SK-N-SH (cell line): ENCODE measurements around the gene ZNF613. TPM values are rescaled to one million over a fixed set of nuclear protein-coding genes. Genes with fewer than 3 reads are reported as not detected.
"Not testable (repeated sequence)": the region's sequence is repeated elsewhere in the genome, so short reads cannot be mapped to it uniquely, and the experiment has no call there.

Experiments
- CTCF ChIA-PET: fragments of 300-600, 350-600 bp; formaldehyde crosslinking; extraction: SDS; loops from one replicate; lab custom pipeline; 2021; lab: Yijun Ruan, JAX
- POLR2A ChIA-PET: fragments of 350-600 bp; sonication (Branson Sonifier 250); formaldehyde crosslinking; extraction: SDS; loops from one replicate; lab custom pipeline; 2020; ENCODE audit warnings: antibody characterized with exemption, inconsistent platforms; lab: Yijun Ruan, JAX
- DNase-seq: peaks from one replicate; pipeline ENCODE4 v3.0.0; 2012
- H2AFZ ChIP-seq: fragments of 200-600 bp; sonication (generic); 2 replicates; pipeline ENCODE4 v1.8.1; 2016; ENCODE audit warnings: antibody characterized with exemption, mild to moderate bottlenecking, low read depth
- H3F3A ChIP-seq: fragments of 200-600 bp; sonication (generic); replicated peaks from 2 replicates; pipeline ENCODE3; 2016; ENCODE audit warnings: antibody characterized with exemption, mild to moderate bottlenecking; ENCODE audit not compliant: insufficient read depth
- H3K27ac ChIP-seq, 2 experiments: fragments of 200-500 bp in 1 of 2; fragments of 200-600 bp in 1 of 2; sonication (Bioruptor generic) in 1 of 2; sonication (generic), shearing (Covaris generic) in 1 of 2; 2 replicates each; pipeline versions ENCODE4 v1.5.1 to v1.6.1; 2014 to 2016; ENCODE audit warnings: low read depth in 2 of 2, inconsistent platforms in 1 of 2, low read length in 1 of 2, mild to moderate bottlenecking in 1 of 2, mixed read lengths in 1 of 2
- H3K27me3 ChIP-seq: fragments of 200-600 bp; sonication (generic), shearing (Covaris generic); 2 replicates; pipeline ENCODE4 v1.6.1; 2016; ENCODE audit warnings: mixed run types; ENCODE audit not compliant: insufficient read depth
- H3K36me3 ChIP-seq, 2 experiments: fragments of 200-500 bp in 1 of 2; fragments of 200-600 bp in 1 of 2; sonication (Bioruptor generic) in 1 of 2; sonication (generic) in 1 of 2; replicated peaks in 1 of 2; 2 replicates each; pipeline versions ENCODE3 to v1.5.1; 2014 to 2016; ENCODE audit warnings: low read length in 1 of 2, mild to moderate bottlenecking in 1 of 2; ENCODE audit not compliant: insufficient read depth in 2 of 2, control insufficient read depth in 1 of 2
- H3K4me1 ChIP-seq, 2 experiments: fragments of 200-500 bp in 1 of 2; fragments of 200-600 bp in 1 of 2; sonication (Bioruptor generic) in 1 of 2; sonication (generic), shearing (Covaris generic) in 1 of 2; 2 replicates each; pipeline versions ENCODE4 v1.5.1 to v1.6.1; 2014 to 2016; ENCODE audit warnings: low read depth in 1 of 2, low read length in 1 of 2, mixed run types in 1 of 2; ENCODE audit not compliant: insufficient read depth in 2 of 2, control insufficient read depth in 1 of 2
- H3K4me2 ChIP-seq: fragments of 200-600 bp; sonication (generic), shearing (Covaris generic); 2 replicates; pipeline ENCODE4 v1.6.1; 2017; ENCODE audit warnings: mixed run types
- H3K4me3 ChIP-seq, 2 experiments: fragments of 200-500 bp in 1 of 2; fragments of 200-600 bp in 1 of 2; sonication (Bioruptor generic) in 1 of 2; sonication (generic), shearing (Covaris generic) in 1 of 2; 2 replicates each; pipeline versions ENCODE4 v1.5.1 to v1.8.1; 2014 to 2016; ENCODE audit warnings: low read depth in 2 of 2, inconsistent platforms in 1 of 2, low read length in 1 of 2, mild to moderate bottlenecking in 1 of 2, mixed read lengths in 1 of 2, moderate library complexity in 1 of 2
- H3K79me2 ChIP-seq: fragments of 200-600 bp; sonication (generic); 2 replicates; pipeline ENCODE4 v1.8.1; 2017; ENCODE audit warnings: mild to moderate bottlenecking; ENCODE audit not compliant: insufficient read depth
- H3K9ac ChIP-seq: fragments of 200-600 bp; sonication (generic); 2 replicates; pipeline ENCODE4 v1.6.1; 2017; ENCODE audit warnings: mixed run types
- H3K9me2 ChIP-seq: fragments of 200-600 bp; sonication (generic); 2 replicates; pipeline ENCODE4 v1.6.1; 2017; ENCODE audit warnings: mixed run types
- H3K9me3 ChIP-seq: fragments of 200-600 bp; sonication (generic); 2 replicates; pipeline ENCODE4 v1.6.1; 2017; ENCODE audit warnings: mixed run types, mild to moderate bottlenecking, moderate library complexity
- H4K20me1 ChIP-seq: fragments of 200-600 bp; sonication (generic); 2 replicates; pipeline ENCODE4 v1.6.1; 2017; ENCODE audit warnings: mild to moderate bottlenecking, mixed run types; ENCODE audit not compliant: insufficient read depth
- CHD2 ChIP-seq: fragments of 150-350 bp; IDR thresholded peaks from 2 replicates; pipeline ENCODE4 v1.6.1; 2018; ENCODE audit warnings: low read length; ENCODE audit not compliant: partially characterized antibody
- CTCF ChIP-seq: fragments of 200-600 bp; sonication (generic); IDR thresholded peaks from 2 replicates; pipeline ENCODE4 v1.6.1; 2017; ENCODE audit warnings: antibody characterized with exemption, mild to moderate bottlenecking, moderate library complexity
- EP300 ChIP-seq, 2 experiments: IDR thresholded peaks; 2 replicates each; pipeline versions ENCODE4 v1.4.0 to v1.6.1; 2012; ENCODE audit warnings: borderline replicate concordance in 1 of 2, low read depth in 1 of 2, low read length in 1 of 2
- FOXM1 ChIP-seq: IDR thresholded peaks from 2 replicates; pipeline ENCODE4 v1.4.0; 2012; ENCODE audit warnings: low read depth, mild to moderate bottlenecking
- GABPA ChIP-seq: IDR thresholded peaks from 2 replicates; pipeline ENCODE4 v1.4.0; 2012; ENCODE audit warnings: low read depth, mild to moderate bottlenecking
- GATA2 ChIP-seq: sonication (generic); formaldehyde crosslinking; IDR thresholded peaks from 2 replicates; pipeline ENCODE4 v1.5.0; 2020; ENCODE audit warnings: mild to moderate bottlenecking, missing genetic modification reagents
- JUND ChIP-seq: IDR thresholded peaks from 2 replicates; pipeline ENCODE4 v1.4.0; 2012
- MAX ChIP-seq: IDR thresholded peaks from 2 replicates; pipeline ENCODE4 v1.4.0; 2012; ENCODE audit warnings: low read depth
- MEF2A ChIP-seq: IDR thresholded peaks from 2 replicates; pipeline ENCODE4 v1.4.0; 2012; ENCODE audit warnings: low read depth, borderline replicate concordance
- NFIC ChIP-seq: IDR thresholded peaks from 2 replicates; pipeline ENCODE4 v1.4.0; 2012; ENCODE audit warnings: borderline replicate concordance
- REST ChIP-seq: IDR thresholded peaks from 2 replicates; pipeline ENCODE4 v1.6.1; 2012; ENCODE audit warnings: mild to moderate bottlenecking, low read depth, low read length, moderate library complexity
- RXRA ChIP-seq: IDR thresholded peaks from 2 replicates; pipeline ENCODE4 v1.4.0; 2012; ENCODE audit warnings: low read depth, mild to moderate bottlenecking, borderline replicate concordance
- SIN3A ChIP-seq: IDR thresholded peaks from 2 replicates; pipeline ENCODE4 v1.6.1; 2012; ENCODE audit warnings: low read depth, mild to moderate bottlenecking, low read length, moderate library complexity, borderline replicate concordance
- SMC3 ChIP-seq: IDR thresholded peaks from 2 replicates; pipeline ENCODE4 v1.6.1; 2012; ENCODE audit warnings: low read depth, low read length, improper control_type of control experiment
- USF1 ChIP-seq: IDR thresholded peaks from 2 replicates; pipeline ENCODE4 v1.4.0; 2012; ENCODE audit warnings: low read depth, borderline replicate concordance
- WGBS: methylation state at CpG from one replicate; pipeline ENCODE4 v1.1.6; 2017; ENCODE audit warnings: low lambda C conversion rate; 5-methylcytosine and 5-hydroxymethylcytosine counted together
- polyA plus RNA-seq, 3 experiments: library from polyadenylated mRNA; depleted of rRNA; stranded (reverse); fragments of >200 nt; gene quantifications; 2 replicates each; pipeline ENCODE4 v1.2.3, GENCODE V29; 2012

ZNF613 gene
- polyA plus RNA-seq, 1 of the 3 experiments (the other 2 are of a cell fraction): 2.2 TPM

- Histone ChIP-seq H3K4me2 (no peak overlapping the region), H3K9ac (no peak overlapping the region), H3K9me3 (no peaks in the 10 kb centered on the region; the same call in 1 of the 2 replicates), H3K9me2 (no peaks in the 10 kb centered on the region), H3K27me3 (no peaks in the 10 kb centered on the region), H2AFZ (no peak overlapping the region), H3K79me2 (peaks cover 89% of the 10 kb centered on the region), H3K36me3 (peaks cover 0 to 49% of the 10 kb centered on the region in 2 experiments), H4K20me1 (no peaks in the 10 kb centered on the region), H3K4me3 (no peak overlapping the region), H3K27ac (no peak overlapping the region), H3K4me1 (no peaks in the 10 kb centered on the region), H3F3A (no peaks in the 10 kb centered on the region)
- CTCF ChIA-PET: no interaction called here
- TF ChIP-seq REST (no peak), SIN3A (no peak), RXRA (no peak), EP300 (IDR thresholded peaks at IDR 0.05; ENCODE audit: borderline replicate concordance in 1 of 2, low read depth in 1 of 2, low read length in 1 of 2) (no peak), NFIC (no peak), CHD2 (no peak)
- DNase-seq: no peak
- POLR2A ChIA-PET: no interaction called here
- WGBS: 85% methylated on average over 6 of the region's 6 CpGs
Observed at GRCh38 chr19:51980116-51980736, 53.0 kb downstream of the ZNF613 start.

- H3K9ac ChIP-seq, H3K9me2 ChIP-seq, H3K27ac ChIP-seq, POLR2A ChIA-PET, H3K4me1 ChIP-seq, DNase-seq, CTCF ChIA-PET, H3F3A ChIP-seq, H3K9me3 ChIP-seq, H3K4me2 ChIP-seq, H3K4me3 ChIP-seq, H4K20me1 ChIP-seq, H2AFZ ChIP-seq, H3K27me3 ChIP-seq: not testable (repeated sequence)
- Histone ChIP-seq H3K36me3 (peaks cover 0 to 52% of the 10 kb centered on the region in 2 experiments), H3K79me2 (peaks cover 92% of the 10 kb centered on the region)
- WGBS: 77% methylated on average over 6 of the region's 6 CpGs
Observed at GRCh38 chr19:51980926-51981325, 53.7 kb downstream of the ZNF613 start.

GRCh38 chr19:51983361-51983760 is 56.1 kb downstream of the ZNF613 start:
- Histone ChIP-seq H3K4me3 (no peak overlapping the region), H3K4me1 (peaks cover 0 to 6% of the 10 kb centered on the region in 2 experiments; a peak in 1 of 4 replicates), H4K20me1 (no peaks in the 10 kb centered on the region), H3K9me2 (no peaks in the 10 kb centered on the region), H3K79me2 (peaks cover 76% of the 10 kb centered on the region), H3K36me3 (peaks cover 0 to 50% of the 10 kb centered on the region in 2 experiments), H3F3A (no peaks in the 10 kb centered on the region), H3K27me3 (no peaks in the 10 kb centered on the region), H2AFZ (no peak overlapping the region), H3K27ac (no peak overlapping the region), H3K9me3 (no peaks in the 10 kb centered on the region; the same call in 1 of the 2 replicates), H3K4me2 (no peak overlapping the region), H3K9ac (no peak overlapping the region)
- ChIA-PET CTCF (no interaction called here), POLR2A (no interaction called here)
- no peak for DNase-seq
- WGBS: 76% methylated on average over 4 of the region's 4 CpGs
- TF ChIP-seq MAX (no peak), EP300 (IDR thresholded peaks at IDR 0.05; ENCODE audit: borderline replicate concordance in 1 of 2, low read depth in 1 of 2, low read length in 1 of 2) (no peak), USF1 (no peak), GATA2 (CRISPR knock-in tag) (no peak), SIN3A (no peak), SMC3 (no peak), GABPA (no peak), RXRA (no peak), FOXM1 (no peak), CTCF (no peak), JUND (no peak), MEF2A (no peak)
